ENCODE data around the gene PDSS1. TPM values are rescaled to one million over a fixed set of nuclear protein-coding genes. Genes with fewer than 3 reads are reported as not detected.

Gene PDSS1
- total RNA-seq, 1 experiment from 2014 or later = 18.4 TPM

DNA sequence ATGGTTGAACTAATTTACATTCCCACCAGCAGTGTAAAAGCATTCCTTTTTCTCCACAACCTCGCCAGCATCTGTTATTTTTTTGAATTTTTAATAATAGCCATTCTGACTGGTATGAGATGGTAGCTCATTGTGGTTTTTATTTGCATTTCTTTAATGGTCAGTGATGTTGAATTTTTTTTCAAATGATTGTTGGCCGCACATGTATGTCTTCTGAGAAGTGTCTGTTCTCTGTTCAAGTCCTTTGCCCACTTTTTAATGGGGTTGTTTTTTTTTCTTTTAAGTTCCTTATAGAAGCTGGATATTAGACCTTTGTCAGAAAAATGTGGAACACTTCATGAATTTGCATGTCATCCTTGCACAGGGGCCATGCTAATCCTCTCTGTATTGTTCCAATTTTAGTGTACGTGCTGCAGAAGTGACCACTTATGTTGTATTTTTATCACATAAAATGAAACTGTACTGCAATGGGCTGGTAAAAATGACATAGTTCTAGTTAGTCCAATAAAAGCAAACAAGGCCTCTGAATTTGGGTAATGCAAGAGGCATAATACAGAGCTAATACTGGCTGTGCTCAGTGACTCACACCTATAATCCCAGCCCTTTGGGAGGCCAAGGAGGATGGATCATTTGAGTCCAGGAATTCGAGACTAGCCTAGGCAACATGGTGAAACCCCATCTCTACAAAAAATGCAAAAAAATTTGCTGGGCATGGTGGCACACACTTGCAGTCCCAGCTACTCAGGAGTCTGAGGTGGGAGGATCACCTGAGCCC is 92.9 kb downstream of the PDSS1 start:
- Histone ChIP-seq H4K20me1 (ENCODE audit: control insufficient read depth, insufficient read depth, insufficient read length) (no peaks in the 10 kb centered on the region), H2BK20ac (ENCODE audit: low read depth, low read length, poor library complexity, severe bottlenecking) (no peak overlapping the region), H3K27ac (ENCODE audit: insufficient read length, low read depth, low read length) (no peak overlapping the region), H2BK15ac (ENCODE audit: low read depth, low read length) (no peak overlapping the region), H2BK120ac (ENCODE audit: low read depth, low read length, poor library complexity, severe bottlenecking) (no peak overlapping the region), H2AFZ (ENCODE audit: low read length) (no peak overlapping the region), H3K4me2 (ENCODE audit: insufficient read depth, insufficient read length, low read length) (no peak overlapping the region), H3K56ac (ENCODE audit: insufficient read length, low read depth, low read length) (no peak overlapping the region), H3K14ac (ENCODE audit: insufficient read depth, low read length) (no peak overlapping the region), H3K79me2 (ENCODE audit: insufficient read depth, low read length) (no peaks in the 10 kb centered on the region; the same call in 1 of the 2 replicates), H3K27me3 (ENCODE audit: insufficient read depth, low read length) (no peaks in the 10 kb centered on the region), H2BK12ac (ENCODE audit: insufficient read length, low read depth, low read length) (no peak overlapping the region), H3K4me1 (ENCODE audit: insufficient read depth, low read length) (no peaks in the 10 kb centered on the region), H3T11ph (ENCODE audit: low read length) (no peak overlapping the region), H3K23me2 (ENCODE audit: insufficient read length, low read depth, low read length, poor library complexity, severe bottlenecking) (no peaks in the 10 kb centered on the region), H3K9me3 (ENCODE audit: control insufficient read depth, low read depth, low read length) (no peaks in the 10 kb centered on the region), H4K8ac (replicated peaks; ENCODE audit: insufficient read length, low read depth, low read length) (no peak overlapping the region), H3K4ac (ENCODE audit: low read depth, low read length) (no peak overlapping the region), H4K5ac (ENCODE audit: insufficient read length, low read depth, low read length) (no peak overlapping the region), H2AK5ac (ENCODE audit: insufficient read length, low read length) (no peak overlapping the region), H3K18ac (ENCODE audit: insufficient read length, low read depth, low read length) (no peak overlapping the region), H2BK5ac (ENCODE audit: insufficient read length, low read length) (no peak overlapping the region), H4K91ac (ENCODE audit: insufficient read length, low read depth, low read length) (no peak overlapping the region), H3K79me1 (ENCODE audit: insufficient read depth, low read depth, low read length, poor library complexity, severe bottlenecking) (no peaks in the 10 kb centered on the region), H3K23ac (ENCODE audit: insufficient read length, low read depth, low read length) (no peak overlapping the region), H3K9ac (ENCODE audit: extremely low read depth, insufficient read length, low read length) (no peak overlapping the region)
- Mint-ChIP-seq H3K27ac (no peak overlapping the region), H3K27me3 (ENCODE audit: low read depth) (no peaks in the 10 kb centered on the region), H3K4me3 (no peak overlapping the region), H3K4me1 (peaks cover 8 to 17% of the 10 kb centered on the region in 2 experiments; a peak in 3 of 4 replicates), H3K36me3 (ENCODE audit: insufficient read depth in 1 of 3, low read depth in 3 of 3) (peaks cover 5 to 18% (median 8%) of the 10 kb centered on the region in 3 experiments), H3K9me3 (peaks cover 5% of the 10 kb centered on the region in 2 experiments; a peak in 3 of 5 replicates)
- WGBS (ENCODE audit: extremely low coverage, insufficient read length, low lambda C conversion rate) = no CpG with 5 or more reads among the region's 4 CpGs
- DNase-seq = no peak
- TF ChIP-seq, protein P1, sequence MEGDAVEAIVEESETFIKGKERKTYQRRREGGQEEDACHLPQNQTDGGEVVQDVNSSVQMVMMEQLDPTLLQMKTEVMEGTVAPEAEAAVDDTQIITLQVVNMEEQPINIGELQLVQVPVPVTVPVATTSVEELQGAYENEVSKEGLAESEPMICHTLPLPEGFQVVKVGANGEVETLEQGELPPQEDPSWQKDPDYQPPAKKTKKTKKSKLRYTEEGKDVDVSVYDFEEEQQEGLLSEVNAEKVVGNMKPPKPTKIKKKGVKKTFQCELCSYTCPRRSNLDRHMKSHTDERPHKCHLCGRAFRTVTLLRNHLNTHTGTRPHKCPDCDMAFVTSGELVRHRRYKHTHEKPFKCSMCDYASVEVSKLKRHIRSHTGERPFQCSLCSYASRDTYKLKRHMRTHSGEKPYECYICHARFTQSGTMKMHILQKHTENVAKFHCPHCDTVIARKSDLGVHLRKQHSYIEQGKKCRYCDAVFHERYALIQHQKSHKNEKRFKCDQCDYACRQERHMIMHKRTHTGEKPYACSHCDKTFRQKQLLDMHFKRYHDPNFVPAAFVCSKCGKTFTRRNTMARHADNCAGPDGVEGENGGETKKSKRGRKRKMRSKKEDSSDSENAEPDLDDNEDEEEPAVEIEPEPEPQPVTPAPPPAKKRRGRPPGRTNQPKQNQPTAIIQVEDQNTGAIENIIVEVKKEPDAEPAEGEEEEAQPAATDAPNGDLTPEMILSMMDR (conservative IDR thresholded peaks at IDR 0.05) = no peak
